HG03558 (cell line): ENCODE data around the gene F10.

ENCODE experiments used
- ATAC-seq: cut with Tn5 transposase; IDR thresholded peaks from one replicate; pipeline ENCODE4 v1.9.1; 2021; ENCODE audit warnings: moderate number of reproducible peaks; ENCODE audit not compliant: unreplicated experiment; ENCODE audit errors: extremely low read depth

F10 gene

GRCh38 chr13:113086031-113086750, 36.4 kb upstream of the F10 start:
- no peak for ATAC-seq

- no peak for ATAC-seq
Observed at GRCh38 chr13:113086991-113087922, 35.3 kb upstream of the F10 start.

GRCh38 chr13:113087923-113088690, 34.5 kb upstream of the F10 start:
- no peak for ATAC-seq

GRCh38 chr13:113088691-113089020, 33.9 kb upstream of the F10 start:
- no peak for ATAC-seq

GRCh38 chr13:113089693-113090414, 32.7 kb upstream of the F10 start:
- no peak for ATAC-seq

DNA sequence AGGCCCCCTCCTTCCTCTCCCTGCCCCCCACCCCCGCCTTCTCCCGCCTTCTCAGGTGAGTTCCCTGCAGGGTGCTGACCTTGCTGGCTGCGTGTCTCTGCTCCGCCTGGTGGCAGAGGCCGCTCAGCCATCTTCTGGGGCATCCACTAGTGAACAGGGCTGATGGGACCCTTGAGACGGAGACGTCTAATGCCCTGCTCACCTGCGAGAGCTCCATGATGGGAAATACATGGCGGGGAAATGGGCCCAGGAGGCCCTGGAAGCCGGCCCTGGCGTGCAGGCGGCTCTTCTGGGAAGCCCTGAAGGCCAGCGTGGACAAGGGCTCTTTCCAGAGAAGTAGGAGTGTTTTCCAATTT, 32.2 kb upstream of the F10 start:
- ATAC-seq: no peak

GRCh38 chr13:113090806-113091205, 31.8 kb upstream of the F10 start:
- ATAC-seq: no peak

DNA sequence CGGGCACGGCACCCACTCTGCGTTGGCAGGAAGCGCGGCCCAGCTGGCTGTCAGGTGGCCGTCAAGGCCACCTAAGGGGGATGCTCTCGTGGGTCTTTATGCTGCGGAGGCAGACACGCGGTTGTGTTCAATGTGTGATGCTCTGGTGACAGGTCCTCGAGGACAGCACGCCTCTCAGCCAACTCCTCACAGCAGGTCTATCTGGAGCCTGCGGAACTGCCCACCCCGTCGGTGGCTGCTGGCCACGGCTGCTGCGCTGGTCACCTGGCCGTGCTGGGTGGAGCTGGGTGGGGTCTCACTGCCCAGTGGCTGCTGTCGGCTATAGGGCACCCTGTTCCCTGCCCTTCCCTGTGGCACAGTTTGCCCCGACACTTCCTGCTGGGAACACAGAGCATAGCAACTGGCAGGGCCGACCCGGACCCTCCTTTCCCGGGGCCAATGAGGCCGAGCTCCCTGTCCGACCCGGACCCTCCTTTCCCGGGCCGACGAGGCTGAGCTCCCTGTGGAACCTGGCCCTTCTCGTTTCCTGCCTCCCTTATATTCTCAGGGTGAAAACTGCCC, 31.3 kb upstream of the F10 start:
- ATAC-seq: no peak

DNA sequence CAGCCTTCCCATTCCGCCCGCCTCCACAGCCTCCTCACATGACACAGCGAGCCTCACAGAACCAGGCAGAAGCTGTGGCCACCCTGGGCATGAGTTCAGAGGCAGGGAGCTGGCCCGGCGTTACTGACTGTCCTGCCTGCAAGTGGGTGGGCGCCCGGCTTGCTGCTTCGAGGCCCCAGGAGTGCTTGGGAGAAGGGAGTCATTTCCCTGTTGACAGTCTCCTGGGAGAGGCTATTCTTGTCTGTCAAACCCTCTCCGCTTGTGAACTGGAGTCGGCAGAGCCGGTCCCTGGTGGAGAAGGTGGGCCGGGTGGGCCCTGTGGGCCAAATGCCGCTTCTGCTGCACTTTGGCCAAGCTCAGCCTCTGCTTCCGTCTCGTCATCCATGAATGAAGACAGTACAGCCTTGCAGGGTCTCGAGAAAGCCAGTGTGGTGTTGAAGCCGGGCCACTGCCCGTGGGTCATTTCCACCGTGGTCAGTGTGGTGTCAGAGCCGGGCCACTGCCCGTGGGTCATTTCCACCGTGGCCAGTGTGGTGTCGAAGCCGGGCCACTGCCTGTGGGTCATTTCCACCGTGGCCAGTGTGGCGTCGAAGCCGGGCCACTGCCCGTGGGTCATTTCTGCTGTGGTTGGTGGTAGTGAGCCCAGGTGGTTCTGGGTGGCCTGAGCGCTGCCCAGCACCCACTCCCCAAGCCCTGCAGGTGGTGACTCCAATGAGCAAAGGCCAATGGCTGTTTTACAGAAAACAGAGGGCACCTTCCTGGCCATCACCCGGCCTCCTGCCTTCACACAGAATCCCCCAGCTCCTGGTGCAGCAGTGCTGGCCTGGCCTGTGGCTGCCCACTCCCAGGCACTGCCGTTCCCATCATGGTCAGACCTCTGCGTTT, 30.5 kb upstream of the F10 start:
- no peak for ATAC-seq

GRCh38 chr13:113092776-113093579, 29.6 kb upstream of the F10 start:
- no peak for ATAC-seq

DNA sequence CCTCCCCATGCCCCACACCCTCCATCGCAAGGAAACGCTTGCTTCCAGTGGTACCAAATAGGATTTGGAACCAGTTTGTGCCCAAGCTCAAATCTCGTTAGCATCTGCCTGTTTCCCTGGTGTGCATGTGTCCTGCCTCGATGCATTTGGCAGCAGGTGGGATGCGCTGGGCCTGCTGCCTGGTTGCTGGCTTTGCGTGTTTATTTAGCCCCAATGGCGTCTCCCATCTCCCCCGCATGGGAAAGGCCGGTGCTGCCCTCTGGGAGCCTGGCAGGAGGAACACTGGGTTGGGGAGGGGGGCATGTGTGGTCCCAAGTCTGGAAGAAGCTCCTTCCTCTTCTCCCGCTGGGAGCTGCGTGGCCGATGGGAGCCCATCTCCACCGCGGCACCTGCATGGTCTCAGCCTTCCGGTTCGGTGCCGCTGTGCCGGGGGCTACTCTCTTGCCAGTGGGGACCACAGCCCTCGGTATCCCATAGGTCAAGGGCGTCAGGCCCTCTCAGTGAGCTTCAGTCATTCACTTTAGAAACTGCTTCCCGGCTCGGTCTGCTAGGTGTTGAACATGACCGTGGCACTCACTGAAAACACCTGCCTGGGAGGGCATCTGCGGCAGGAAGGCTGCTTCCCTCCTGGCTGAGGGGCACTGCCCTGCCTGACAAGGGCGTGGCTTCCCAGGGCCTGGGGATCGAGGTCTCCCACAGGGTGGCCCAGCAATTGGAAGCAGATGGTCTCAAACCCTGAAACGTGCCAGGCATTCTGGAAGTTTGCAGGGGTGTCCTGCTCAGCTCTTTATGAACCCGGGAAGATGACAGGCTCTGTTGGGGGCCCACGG, 28.8 kb upstream of the F10 start:
- ATAC-seq: no peak

DNA sequence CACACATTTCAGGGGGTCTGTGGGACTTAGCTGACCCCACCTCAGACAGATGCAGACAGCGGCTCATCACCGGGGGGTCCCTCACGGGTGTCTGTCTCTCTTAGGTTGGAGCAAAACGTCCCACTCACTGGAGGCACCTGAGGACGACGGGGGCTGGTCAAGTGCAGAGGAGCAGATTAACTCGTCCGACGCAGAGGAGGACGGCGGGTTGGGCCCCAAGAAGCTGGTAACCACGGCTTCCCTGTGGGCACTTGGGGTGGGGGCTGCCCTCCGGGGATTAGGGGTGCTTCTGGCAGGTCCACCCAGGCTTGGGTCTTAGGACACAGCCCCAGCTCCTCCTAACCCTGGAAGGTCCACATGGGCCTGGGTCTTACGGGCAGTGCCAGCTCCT, 28.2 kb upstream of the F10 start:
- no peak for ATAC-seq

- ATAC-seq: no peak
Observed at GRCh38 chr13:113095146-113096051, 27.2 kb upstream of the F10 start.

- ATAC-seq: no peak
Observed at GRCh38 chr13:113096052-113096744, 26.4 kb upstream of the F10 start.

DNA sequence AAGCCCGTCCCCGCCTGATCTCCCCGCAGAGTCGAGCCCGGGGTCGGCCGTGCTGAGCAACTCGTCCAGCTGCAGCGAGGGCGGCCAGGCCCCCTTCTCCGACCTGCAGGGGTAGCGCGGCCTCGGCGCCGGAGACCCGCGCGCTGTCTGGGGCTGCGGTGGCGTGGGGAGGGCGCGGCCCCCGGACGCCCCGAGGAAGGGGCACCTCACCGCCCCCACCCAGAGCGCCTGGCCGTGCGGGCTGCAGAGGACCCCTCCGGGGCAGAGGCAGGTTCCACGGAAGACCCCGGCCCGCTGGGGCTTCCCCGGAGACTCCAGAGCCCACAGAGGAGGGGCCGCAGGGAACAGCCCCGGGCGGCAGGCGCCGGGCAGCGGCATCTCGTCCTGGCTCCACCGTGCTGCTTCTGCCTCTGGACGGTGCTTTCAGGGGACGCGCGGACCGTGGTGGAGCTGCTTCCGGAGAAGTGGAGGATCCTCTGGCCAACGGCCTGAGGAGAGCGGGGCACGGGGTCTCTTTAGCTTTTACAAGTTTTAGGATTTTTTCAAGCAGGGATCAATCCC, 25.8 kb upstream of the F10 start:
- ATAC-seq: no peak

- ATAC-seq: no peak
Observed at GRCh38 chr13:113097651-113098050, 24.9 kb upstream of the F10 start.
